Trophoblast cell (in vitro differentiated cells and primary cell): ENCODE measurements around the gene EML1.

Experiments used
- DNase-seq, 2 donors: peaks; one replicate each; pipeline ENCODE4 v3.0.0-alpha.2; 2016
- H2AFZ ChIP-seq: 2 replicates; pipeline ENCODE4 v1.6.1; 2013; ENCODE audit warnings: low read length, moderate library complexity, mild to moderate bottlenecking; ENCODE audit not compliant: insufficient read depth, poor library complexity
- H2AK5ac ChIP-seq: 2 replicates; pipeline ENCODE4 v1.6.1; 2013; ENCODE audit warnings: mild to moderate bottlenecking, low read length
- H2BK120ac ChIP-seq: 2 replicates; pipeline ENCODE4 v1.6.1; 2013; ENCODE audit warnings: low read length, mild to moderate bottlenecking, moderate library complexity; ENCODE audit not compliant: insufficient read depth, poor library complexity
- H2BK12ac ChIP-seq: 2 replicates; pipeline ENCODE4 v1.6.1; 2013; ENCODE audit warnings: mild to moderate bottlenecking, low read length, moderate library complexity
- H2BK5ac ChIP-seq: 2 replicates; pipeline ENCODE4 v1.6.1; 2013; ENCODE audit warnings: low read length, low read depth, moderate library complexity, mild to moderate bottlenecking; ENCODE audit not compliant: poor library complexity
- H3K14ac ChIP-seq: 2 replicates; pipeline ENCODE4 v1.6.1; 2013; ENCODE audit warnings: mild to moderate bottlenecking, low read length
- H3K18ac ChIP-seq: 2 replicates; pipeline ENCODE4 v1.6.1; 2013; ENCODE audit warnings: mild to moderate bottlenecking, low read length
- H3K23ac ChIP-seq: 2 replicates; pipeline ENCODE4 v1.6.1; 2013; ENCODE audit warnings: low read length
- H3K27ac ChIP-seq: 2 replicates; pipeline ENCODE4 v1.5.1; 2013; ENCODE audit warnings: low read depth, mild to moderate bottlenecking, inconsistent platforms, low read length, moderate library complexity
- H3K27me3 ChIP-seq: 2 replicates; pipeline ENCODE4 v1.6.1; 2013; ENCODE audit warnings: inconsistent platforms, mild to moderate bottlenecking, low read length, moderate library complexity; ENCODE audit not compliant: insufficient read depth
- H3K36me3 ChIP-seq, 2 experiments: 1 replicate in 1 of 2; 2 replicates in 1 of 2; pipeline ENCODE4 v1.6.1; 2013; ENCODE audit warnings: low read length in 2 of 2, mild to moderate bottlenecking in 2 of 2, moderate library complexity in 1 of 2; ENCODE audit not compliant: insufficient read depth in 2 of 2, control insufficient read depth in 1 of 2
- H3K4ac ChIP-seq: 2 replicates; pipeline ENCODE4 v1.6.1; 2013; ENCODE audit warnings: low read depth, mild to moderate bottlenecking, low read length, moderate library complexity
- H3K4me1 ChIP-seq, 2 experiments: 1 replicate in 1 of 2; 2 replicates in 1 of 2; pipeline ENCODE4 v1.6.1; 2013; ENCODE audit warnings: low read length in 2 of 2, mild to moderate bottlenecking in 2 of 2, moderate library complexity in 1 of 2; ENCODE audit not compliant: insufficient read depth in 2 of 2, control insufficient read depth in 1 of 2
- H3K4me2 ChIP-seq: 2 replicates; pipeline ENCODE4 v1.6.1; 2013; ENCODE audit warnings: inconsistent platforms, mild to moderate bottlenecking, low read length, moderate library complexity
- H3K4me3 ChIP-seq: 2 replicates; pipeline ENCODE4 v1.5.1; 2013; ENCODE audit warnings: mild to moderate bottlenecking, low read depth, low read length, inconsistent platforms
- H3K79me1 ChIP-seq: one replicate; pipeline ENCODE4 v1.6.1; 2013; ENCODE audit warnings: low read length
- H3K79me2 ChIP-seq: 2 replicates; pipeline ENCODE4 v1.6.1; 2013; ENCODE audit warnings: low read length, mild to moderate bottlenecking; ENCODE audit not compliant: control insufficient read depth, insufficient read depth, poor library complexity
- H3K9ac ChIP-seq: 2 replicates; pipeline ENCODE4 v1.6.1; 2013; ENCODE audit warnings: mild to moderate bottlenecking, low read length
- H3K9me3 ChIP-seq: 2 replicates; pipeline ENCODE4 v1.6.1; 2013; ENCODE audit warnings: low read depth, mild to moderate bottlenecking, control low read depth, inconsistent platforms, low read length; ENCODE audit not compliant: insufficient read depth
- H4K12ac ChIP-seq: 2 replicates; pipeline ENCODE4 v1.6.1; 2013; ENCODE audit warnings: low read depth, mild to moderate bottlenecking, low read length, moderate library complexity
- H4K8ac ChIP-seq: 2 replicates; pipeline ENCODE4 v1.6.1; 2013; ENCODE audit warnings: low read depth, mild to moderate bottlenecking, low read length, moderate library complexity
- H4K91ac ChIP-seq: one replicate; pipeline ENCODE4 v1.6.1; 2013; ENCODE audit warnings: low read depth, mild to moderate bottlenecking, low read length, moderate library complexity
- WGBS: extraction: QIAGEN DNeasy Blood & Tissue Kit; methylation state at CpG from one replicate; pipeline ENCODE4 v1.1.7; 2013; ENCODE audit warnings: missing lambda C conversion rate; ENCODE audit not compliant: insufficient read length, insufficient coverage; ENCODE audit errors: extremely low coverage; 5-methylcytosine and 5-hydroxymethylcytosine counted together

Gene EML1

DNA sequence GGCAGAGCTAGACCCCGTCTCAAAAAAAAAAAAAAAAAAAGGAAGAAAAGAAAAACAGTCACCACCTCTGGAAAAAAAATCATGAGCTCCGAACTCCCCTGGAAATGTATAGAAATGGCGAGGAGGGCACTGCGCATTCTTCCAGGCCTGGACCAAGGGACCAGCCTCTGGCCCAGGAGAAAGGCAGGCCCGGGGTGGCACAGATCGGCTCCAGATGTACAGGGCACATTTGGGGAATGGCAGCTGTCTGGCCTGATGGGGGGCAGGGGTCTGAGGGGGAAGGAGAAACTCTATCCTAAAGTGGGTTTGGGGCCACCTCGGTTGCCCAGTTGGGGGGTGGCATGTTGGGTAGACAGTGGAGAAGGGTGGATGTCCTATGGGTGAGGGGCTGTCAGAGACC, 46.0 kb upstream of the EML1 start:
- Histone ChIP-seq H3K79me2 (no peaks in the 10 kb centered on the region), H2AK5ac (no peak overlapping the region), H3K23ac (no peak overlapping the region), H3K27ac (no peak overlapping the region), H3K9me3 (no peaks in the 10 kb centered on the region), H2BK12ac (no peak overlapping the region), H3K9ac (no peak overlapping the region), H3K27me3 (no peaks in the 10 kb centered on the region), H4K91ac (no peak overlapping the region), H3K4me2 (no peak overlapping the region), H2AFZ (no peak overlapping the region), H3K14ac (no peak overlapping the region), H3K36me3 (no peaks in the 10 kb centered on the region), H3K79me1 (no peaks in the 10 kb centered on the region), H3K4ac (no peak overlapping the region), H3K18ac (no peak overlapping the region), H4K8ac (no peak overlapping the region), H2BK120ac (no peak overlapping the region), H4K12ac (no peak overlapping the region), H3K4me1 (peaks cover 1 to 7% of the 10 kb centered on the region in 2 experiments), H2BK5ac (no peak overlapping the region), H3K4me3 (no peak overlapping the region)
- WGBS = no CpG with 5 or more reads among the region's 7 CpGs
- DNase-seq = no peak

DNA sequence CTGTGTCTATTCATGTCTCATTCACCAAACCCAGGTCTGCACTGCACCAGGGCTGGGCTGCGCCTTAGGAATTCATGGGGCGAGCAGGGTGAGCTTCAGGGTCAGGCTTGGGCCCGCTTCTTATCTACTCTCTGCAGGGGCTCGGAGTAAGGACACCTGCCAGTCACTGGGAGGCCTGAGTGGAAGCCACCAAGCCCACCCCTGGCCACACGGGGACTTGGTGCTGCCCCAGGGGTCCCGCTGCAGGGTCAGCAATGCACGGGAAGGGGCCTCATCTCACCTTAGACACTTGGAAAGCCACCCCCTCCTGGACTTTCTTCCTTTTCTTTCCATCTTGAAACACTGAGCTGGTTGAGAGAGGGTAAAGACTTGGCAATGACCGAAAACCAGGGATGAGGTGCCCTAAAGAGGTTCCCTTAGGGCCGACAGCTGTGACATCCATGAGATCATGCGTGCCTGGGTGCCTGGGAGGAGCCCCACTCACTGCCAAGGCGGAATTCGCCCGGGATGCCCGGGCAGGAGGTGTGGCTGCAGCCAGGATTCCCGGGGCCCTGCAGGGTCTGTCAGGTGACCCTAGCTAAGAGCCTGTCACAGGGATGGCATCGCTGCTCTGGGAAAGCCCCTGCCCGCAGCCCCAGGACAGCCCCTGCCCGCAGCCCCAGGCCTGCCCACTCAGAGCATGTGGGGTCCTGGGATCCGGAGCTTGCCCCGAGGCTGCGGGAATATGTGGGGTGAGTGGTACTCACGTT, 45.5 kb upstream of the EML1 start:
- H2AFZ ChIP-seq = no peak overlapping the region
- H3K4me3 ChIP-seq = no peak overlapping the region
- no CpG with 5 or more reads among the region's 22 CpGs for WGBS
- no peak overlapping the region for H3K4ac ChIP-seq
- H3K27ac ChIP-seq = no peak overlapping the region
- peaks cover 6 to 12% of the 10 kb centered on the region in 2 experiments for H3K4me1 ChIP-seq
- H4K8ac ChIP-seq = no peak overlapping the region
- no peak overlapping the region for H3K9ac ChIP-seq
- no peak for DNase-seq
- no peak overlapping the region for H3K18ac ChIP-seq
- H2AK5ac ChIP-seq = no peak overlapping the region
- H2BK12ac ChIP-seq = no peak overlapping the region
- H3K36me3 ChIP-seq = no peaks in the 10 kb centered on the region
- H3K79me1 ChIP-seq = no peaks in the 10 kb centered on the region
- no peak overlapping the region for H4K91ac ChIP-seq
- H2BK5ac ChIP-seq = no peak overlapping the region
- H4K12ac ChIP-seq = no peak overlapping the region
- H3K4me2 ChIP-seq = no peak overlapping the region
- no peak overlapping the region for H3K14ac ChIP-seq
- no peak overlapping the region for H2BK120ac ChIP-seq
- no peaks in the 10 kb centered on the region for H3K9me3 ChIP-seq
- no peak overlapping the region for H3K23ac ChIP-seq
- no peaks in the 10 kb centered on the region for H3K27me3 ChIP-seq
- H3K79me2 ChIP-seq = no peaks in the 10 kb centered on the region

GRCh38 chr14:99748529-99748928, 44.7 kb upstream of the EML1 start:
- H3K27me3 ChIP-seq = no peaks in the 10 kb centered on the region
- H3K9ac ChIP-seq = no peak overlapping the region
- no peak overlapping the region for H3K4ac ChIP-seq
- no peak overlapping the region for H2BK5ac ChIP-seq
- no peak overlapping the region for H4K91ac ChIP-seq
- H2BK120ac ChIP-seq = no peak overlapping the region
- H3K23ac ChIP-seq = no peak overlapping the region
- H3K36me3 ChIP-seq = no peaks in the 10 kb centered on the region
- no peak overlapping the region for H3K4me2 ChIP-seq
- H4K12ac ChIP-seq = no peak overlapping the region
- no CpG with 5 or more reads among the region's 9 CpGs for WGBS
- no peak overlapping the region for H3K18ac ChIP-seq
- H3K27ac ChIP-seq = no peak overlapping the region
- peaks cover 3% of the 10 kb centered on the region for H3K79me1 ChIP-seq
- H2AK5ac ChIP-seq = no peak overlapping the region
- no peak overlapping the region for H4K8ac ChIP-seq
- H3K4me3 ChIP-seq = no peak overlapping the region
- H3K79me2 ChIP-seq = no peaks in the 10 kb centered on the region
- DNase-seq = no peak
- H3K9me3 ChIP-seq = no peaks in the 10 kb centered on the region
- H2BK12ac ChIP-seq = no peak overlapping the region
- peaks cover 12 to 18% of the 10 kb centered on the region in 2 experiments for H3K4me1 ChIP-seq
- no peak overlapping the region for H2AFZ ChIP-seq
- H3K14ac ChIP-seq = no peak overlapping the region

DNA sequence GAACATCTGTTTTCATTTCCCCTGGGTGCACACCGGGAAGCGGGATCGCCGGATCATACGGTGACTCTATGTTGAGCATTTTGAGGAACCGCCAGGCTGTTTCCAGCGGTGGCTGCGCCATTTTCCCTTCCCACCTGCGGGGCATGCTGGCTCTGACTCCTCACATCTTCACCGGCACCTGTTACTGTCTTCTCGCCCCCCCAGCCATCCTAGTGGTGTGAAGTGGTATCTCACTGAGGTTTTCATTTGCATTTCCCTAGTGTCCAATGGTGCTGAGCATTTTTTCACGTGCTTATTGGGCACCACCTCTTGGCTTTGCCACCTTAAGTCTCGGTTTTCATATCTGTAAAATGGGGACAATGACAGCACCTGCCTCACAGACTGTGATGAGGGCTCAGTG, 44.1 kb upstream of the EML1 start:
- DNase-seq = peak; percentile 54 to 70
- H2AFZ ChIP-seq = no peak overlapping the region
- H3K4me3 ChIP-seq = no peak overlapping the region
- no peak overlapping the region for H4K8ac ChIP-seq
- no peak overlapping the region for H3K14ac ChIP-seq
- no peak overlapping the region for H3K9ac ChIP-seq
- no peak overlapping the region for H3K27ac ChIP-seq
- WGBS = no CpG with 5 or more reads among the region's 13 CpGs
- H3K4me2 ChIP-seq = no peak overlapping the region
- no peaks in the 10 kb centered on the region for H3K27me3 ChIP-seq
- no peak overlapping the region for H2BK12ac ChIP-seq
- H3K36me3 ChIP-seq = no peaks in the 10 kb centered on the region
- H2AK5ac ChIP-seq = no peak overlapping the region
- H2BK5ac ChIP-seq = no peak overlapping the region
- no peak overlapping the region for H3K23ac ChIP-seq
- H4K91ac ChIP-seq = no peak overlapping the region
- no peak overlapping the region for H3K18ac ChIP-seq
- no peak overlapping the region for H4K12ac ChIP-seq
- no peaks in the 10 kb centered on the region for H3K79me2 ChIP-seq
- peaks cover 3% of the 10 kb centered on the region for H3K79me1 ChIP-seq
- no peak overlapping the region for H2BK120ac ChIP-seq
- H3K9me3 ChIP-seq = no peaks in the 10 kb centered on the region
- no peak overlapping the region for H3K4ac ChIP-seq
- H3K4me1 ChIP-seq = peaks cover 12 to 18% of the 10 kb centered on the region in 2 experiments
